Esophagus muscularis mucosa (tissue), 3 donors: ENCODE data around the gene SLC25A31.

Experiments used
- CTCF ChIP-seq, 3 experiments: fragments of 200-600 bp in 2 of 3; fragments of 450-650 bp in 1 of 3; sonication (generic) in 2 of 3; IDR thresholded peaks; one replicate each; pipeline ENCODE4 v1.5.1; 2017 to 2019; ENCODE audit warnings: antibody characterized with exemption in 3 of 3, mild to moderate bottlenecking in 2 of 3, moderate library complexity in 1 of 3
- POLR2A ChIP-seq: fragments of 450-650 bp; IDR thresholded peaks from one replicate; pipeline ENCODE4 v1.6.1; 2017; ENCODE audit warnings: antibody characterized with exemption, moderate library complexity, mild to moderate bottlenecking, low read depth
- POLR2AphosphoS5 ChIP-seq, 2 donors: sonication (generic); formaldehyde crosslinking; IDR thresholded peaks; one replicate each; pipeline ENCODE4 v1.6.1; 2017; ENCODE audit warnings: antibody characterized with exemption in 2 of 2

GRCh38 chr4:127741247-127741646 lies 11.0 kb downstream of the SLC25A31 start:
- TF ChIP-seq CTCF (IDR thresholded peaks at IDR 0.05) (no peak), POLR2A (no peak), POLR2AphosphoS5 (IDR thresholded peaks at IDR 0.05) (no peak)
